D721Med (cell line): Measurements from ENCODE around the gene OR10A3.

Experiments
- DNase-seq: peaks from one replicate; pipeline ENCODE4 v3.0.0; 2011; ENCODE audit warnings: low spot score; ENCODE audit not compliant: insufficient read length
- FAIRE-seq: peaks from 2 replicates; lab custom pipeline; 2011; peaks lifted over from hg19 to GRCh38; lab: Jason Lieb, UNC
- CTCF ChIP-seq: IDR thresholded peaks from 2 replicates; pipeline ENCODE4 v1.5.1; 2012; ENCODE audit warnings: mild to moderate bottlenecking, control low read depth; ENCODE audit not compliant: insufficient read depth; ENCODE audit errors: missing control alignments

Gene OR10A3

GRCh38 chr11:7901319-7901854 lies 40.1 kb downstream of the OR10A3 start:
- DNase-seq (no peak), FAIRE-seq (no peak)
- no peak for TF ChIP-seq CTCF

- TF ChIP-seq CTCF = no peak
- no peak for DNase-seq
- FAIRE-seq = no peak
These were observed 40.8 kb downstream of the OR10A3 start for GRCh38 chr11:7900686-7901085.

GRCh38 chr11:7899418-7899817 lies 42.1 kb downstream of the OR10A3 start:
- DNase-seq (no peak), FAIRE-seq (no peak)
- TF ChIP-seq CTCF = no peak

- no peak for FAIRE-seq
- TF ChIP-seq CTCF = no peak
- no peak for DNase-seq
These were observed 42.7 kb downstream of the OR10A3 start for GRCh38 chr11:7898666-7899283.

- FAIRE-seq = no peak
- TF ChIP-seq CTCF = no peak
- DNase-seq = no peak
These were observed 45.3 kb downstream of the OR10A3 start for GRCh38 chr11:7896009-7896785.

- TF ChIP-seq CTCF = no peak
- no peak for FAIRE-seq
- DNase-seq = no peak
These were observed 47.3 kb downstream of the OR10A3 start for GRCh38 chr11:7894251-7894650.

GRCh38 chr11:7893796-7894195 lies 47.7 kb downstream of the OR10A3 start:
- FAIRE-seq = no peak
- DNase-seq = no peak
- no peak for TF ChIP-seq CTCF
